Ovary (tissue), 9 donors: ENCODE measurements around the gene SH2D6. TPM values are rescaled to one million over a fixed set of nuclear protein-coding genes. Genes with fewer than 3 reads are reported as not detected.

Experiments
- DNase-seq, 5 donors: peaks; one replicate each; pipeline ENCODE4 v3.0.0-alpha.2; 2019 to 2020
- H3K27ac ChIP-seq, 2 donors: fragments of 200-600 bp; one replicate each; pipeline versions ENCODE4 v1.5.1 to v1.8.0; 2019 to 2022
- H3K27me3 ChIP-seq: fragments of 200-600 bp; one replicate; pipeline ENCODE4 v1.8.0; 2022
- H3K36me3 ChIP-seq: fragments of 200-600 bp; sonication (generic); one replicate; pipeline ENCODE4 v1.5.1; 2019
- H3K4me1 ChIP-seq: one replicate; pipeline ENCODE4 v1.8.1; 2013; ENCODE audit warnings: mild to moderate bottlenecking, moderate library complexity; ENCODE audit not compliant: insufficient read depth
- H3K4me3 ChIP-seq: fragments of 200-600 bp; sonication (generic); one replicate; pipeline ENCODE4 v1.5.1; 2017
- H3K9me3 ChIP-seq, 2 donors: fragments of 200-600 bp in 1 of 2; sonication (generic) in 1 of 2; one replicate each; pipeline versions ENCODE4 v1.5.1 to v1.8.1; 2013 to 2019; ENCODE audit warnings: mild to moderate bottlenecking in 1 of 2, moderate library complexity in 1 of 2
- EP300 ChIP-seq: sonication (generic); formaldehyde crosslinking; IDR thresholded peaks from one replicate; pipeline ENCODE4 v1.6.1; 2017; ENCODE audit warnings: antibody characterized with exemption
- POLR2A ChIP-seq: fragments of 450-650 bp; IDR thresholded peaks from one replicate; pipeline ENCODE4 v1.6.1; 2017; ENCODE audit warnings: antibody characterized with exemption, mild to moderate bottlenecking, moderate library complexity
- WGBS, 3 donors: extraction: QIAGEN DNeasy Blood & Tissue Kit in 1 of 3; methylation state at CpG; one replicate each; pipeline versions ENCODE4 v1.1.5 to v1.1.7; 2013 to 2017; 5-methylcytosine and 5-hydroxymethylcytosine counted together
- intact Hi-C, 4 donors: fragments of 100-400 bp; cut with DNase I; formaldehyde crosslinking; loops; one replicate each; pipeline versions ENCODE4 v1.11.0 to v1.15.1; 2022 to 2023
- polyA plus RNA-seq, 2 donors: library from polyadenylated mRNA; stranded (reverse); fragments of 200-250 nt in 1 of 2; fragments of 350-450 nt in 1 of 2; fragmentation: Illumina TruSeq in 1 of 2; extraction: RNeasy Lipid Tissue Mini Kit (QIAGEN cat#74804) in 1 of 2; gene quantifications; one replicate each; pipeline ENCODE4 v1.2.3, GENCODE V29; 2013 to 2014
- total RNA-seq, 7 donors: library from RNA; depleted of rRNA in 2 of 7; stranded (reverse); fragments of >200 nt in 2 of 7; fragmentation: NEBNext Ultra II Directional in 3 of 7; extraction: Animal tissue kit (Norgen Biotek cat#: 25700) in 3 of 7; gene quantifications; one replicate each; pipeline versions ENCODE4 v1.1.0 to v1.2.4, GENCODE V29; 2016 to 2023
- TF ChIP-seq, protein P1 (sequence below), 3 donors: fragments of 450-650 bp in 2 of 3; fragments of 200-600 bp in 1 of 3; IDR thresholded peaks; one replicate each; pipeline versions ENCODE4 v1.5.1 to v1.8.0; 2016 to 2022; ENCODE audit warnings: antibody characterized with exemption in 3 of 3, mild to moderate bottlenecking in 1 of 3
- donor health status: DM: no; HTN: no; CAD: no; lungs with moderate emphysema.
- donor health status: DM: no; HTN: no; CAD: no.
- donor health status: Bipolar disorder and iron deficiency.
- donor health status: DM: yes; HTN: yes; CAD: no.
- donor health status: DM: no; HTN: no; CAD: no.
- donor health status: DM: yes; HTN: yes; CAD: no.

Gene SH2D6
- total and polyA plus RNA-seq, 9 donors = 0.12 to 1.9 (median 0.41) TPM; not detected in 5

GRCh38 chr2:85470850-85471800, 52.6 kb downstream of the SH2D6 start:
- TF ChIP-seq EP300 = no peak
- Histone ChIP-seq H3K27me3 (no peaks in the 10 kb centered on the region), H3K4me1 (peaks cover 3% of the 10 kb centered on the region), H3K9me3 (no peaks in the 10 kb centered on the region), H3K36me3 (no peaks in the 10 kb centered on the region), H3K4me3 (no peak overlapping the region), H3K27ac (no peak overlapping the region)
- peak; percentile 38 to 59 (median 41) for DNase-seq
- 34 to 44% (median 41%) methylated on average over 11 of the region's 11 CpGs for WGBS, 3 donors
- intact Hi-C loops = loop anchor here in 1 of 4 donors (10.0 kb wide), 1 partner anchor 54 kb away; no protein-coding TSS in a partner anchor

DNA sequence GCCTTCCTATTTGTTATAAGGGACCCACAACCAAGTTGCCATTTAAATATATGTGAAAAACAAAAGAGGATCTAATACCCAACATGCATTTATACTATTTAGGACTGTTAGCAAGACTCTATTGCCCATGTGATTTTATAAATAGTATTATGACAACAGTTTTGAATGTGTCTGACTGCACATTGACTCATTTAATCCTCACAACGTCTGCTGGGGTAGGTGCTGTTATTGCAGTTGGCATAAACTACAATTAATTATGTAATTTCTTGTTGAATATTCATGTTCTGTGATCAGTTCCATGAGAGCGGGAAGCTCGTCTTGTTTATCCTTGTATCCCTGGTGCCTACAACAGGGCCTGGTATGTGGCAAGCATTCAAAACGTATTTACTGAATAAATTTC, 53.7 kb downstream of the SH2D6 start:
- intact Hi-C loops = loop anchor here in 1 of 4 donors (10.0 kb wide), 1 partner anchor 53 kb away; no protein-coding TSS in a partner anchor

DNA sequence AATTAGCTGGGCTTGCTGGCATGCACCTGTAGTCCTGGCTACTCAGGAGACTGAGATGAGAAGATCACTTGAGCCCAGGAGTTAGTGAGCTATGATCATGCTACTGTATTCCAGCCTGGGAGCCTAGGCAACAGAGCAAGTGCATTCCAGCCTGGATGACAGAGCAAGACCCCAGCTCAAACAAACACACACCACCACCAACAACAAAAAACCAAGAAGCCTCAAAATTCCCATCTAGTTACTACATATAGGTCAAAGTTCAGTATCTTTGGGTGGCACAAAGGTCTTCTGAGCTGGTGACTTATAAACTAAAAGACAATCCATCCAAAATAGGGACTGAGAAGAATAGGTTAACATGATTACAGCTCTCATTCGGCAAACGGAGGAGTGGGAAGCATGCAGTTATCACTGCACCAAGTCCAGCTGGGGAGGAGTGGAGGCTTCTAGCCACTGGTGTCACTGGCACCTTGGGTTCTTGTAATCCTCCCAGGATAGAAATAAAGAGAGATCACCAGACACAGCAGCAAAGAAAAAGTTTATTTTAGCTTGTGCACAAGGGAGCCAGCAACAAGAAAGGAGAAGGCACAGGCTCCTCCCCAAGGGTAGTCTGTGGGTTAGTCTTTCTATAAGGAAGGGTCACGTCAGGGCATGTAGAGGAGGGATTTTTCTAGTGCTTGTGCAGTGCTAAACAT, 57.4 kb downstream of the SH2D6 start:
- H3K36me3 ChIP-seq = no peaks in the 10 kb centered on the region
- H3K4me3 ChIP-seq = no peak overlapping the region
- H3K4me1 ChIP-seq = no peaks in the 10 kb centered on the region
- no peak overlapping the region for H3K27ac ChIP-seq
- DNase-seq = no peak
- TF ChIP-seq EP300 = no peak
- TF ChIP-seq, protein P1, sequence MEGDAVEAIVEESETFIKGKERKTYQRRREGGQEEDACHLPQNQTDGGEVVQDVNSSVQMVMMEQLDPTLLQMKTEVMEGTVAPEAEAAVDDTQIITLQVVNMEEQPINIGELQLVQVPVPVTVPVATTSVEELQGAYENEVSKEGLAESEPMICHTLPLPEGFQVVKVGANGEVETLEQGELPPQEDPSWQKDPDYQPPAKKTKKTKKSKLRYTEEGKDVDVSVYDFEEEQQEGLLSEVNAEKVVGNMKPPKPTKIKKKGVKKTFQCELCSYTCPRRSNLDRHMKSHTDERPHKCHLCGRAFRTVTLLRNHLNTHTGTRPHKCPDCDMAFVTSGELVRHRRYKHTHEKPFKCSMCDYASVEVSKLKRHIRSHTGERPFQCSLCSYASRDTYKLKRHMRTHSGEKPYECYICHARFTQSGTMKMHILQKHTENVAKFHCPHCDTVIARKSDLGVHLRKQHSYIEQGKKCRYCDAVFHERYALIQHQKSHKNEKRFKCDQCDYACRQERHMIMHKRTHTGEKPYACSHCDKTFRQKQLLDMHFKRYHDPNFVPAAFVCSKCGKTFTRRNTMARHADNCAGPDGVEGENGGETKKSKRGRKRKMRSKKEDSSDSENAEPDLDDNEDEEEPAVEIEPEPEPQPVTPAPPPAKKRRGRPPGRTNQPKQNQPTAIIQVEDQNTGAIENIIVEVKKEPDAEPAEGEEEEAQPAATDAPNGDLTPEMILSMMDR (IDR thresholded peaks at IDR 0.05) = no peak
- TF ChIP-seq POLR2A = no peak
- no peaks in the 10 kb centered on the region for H3K27me3 ChIP-seq
- intact Hi-C loops = loop anchor here in 1 of 4 donors (10.0 kb wide), 1 partner anchor 49 kb away; no protein-coding TSS in a partner anchor
- no peaks in the 10 kb centered on the region for H3K9me3 ChIP-seq
- WGBS, 3 donors = 48 to 59% (median 49%) methylated on average over 3 of the region's 3 CpGs

More for the DNA sequence above, 53.7 kb downstream of the SH2D6 start:
- no peak for DNase-seq
- Histone ChIP-seq H3K4me3 (no peak overlapping the region), H3K27me3 (no peaks in the 10 kb centered on the region), H3K36me3 (no peaks in the 10 kb centered on the region), H3K9me3 (no peaks in the 10 kb centered on the region), H3K27ac (no peak overlapping the region), H3K4me1 (peaks cover 3% of the 10 kb centered on the region)
- WGBS, 3 donors = 83 to 88% (median 86%) methylated on average over 4 of the region's 4 CpGs
- TF ChIP-seq EP300 = no peak
- TF ChIP-seq, protein P1 (IDR thresholded peaks at IDR 0.05) = no peak
- TF ChIP-seq POLR2A = no peak

- intact Hi-C loops = loop anchor here in 1 of 4 donors (10.0 kb wide), 1 partner anchor 48 kb away; no protein-coding TSS in a partner anchor
- H3K4me1 ChIP-seq = no peaks in the 10 kb centered on the region
- H3K36me3 ChIP-seq = no peaks in the 10 kb centered on the region
- no peak for DNase-seq
- no peaks in the 10 kb centered on the region for H3K9me3 ChIP-seq
- H3K4me3 ChIP-seq = no peak overlapping the region
- no peak overlapping the region for H3K27ac ChIP-seq
- TF ChIP-seq EP300 (no peak), POLR2A (no peak)
- TF ChIP-seq, protein P1 (IDR thresholded peaks at IDR 0.05) = no peak
- WGBS, 3 donors = 13 to 92% (median 45%) methylated on average over 1 of the region's 1 CpG
- H3K27me3 ChIP-seq = no peaks in the 10 kb centered on the region
Measured at GRCh38 chr2:85476624-85477023, 58.1 kb downstream of the SH2D6 start.
